ENCODE data around the gene SLC35E1.

The SLC35E1 gene

GRCh38 chr19:16572332-16573211 is at the start of gene SLC35E1:
SLC35E1 (minus strand) TSS chr19:16572415; CDS start chr19:16572364, 51 bp downstream.
- H2AFZ ChIP-seq (ENCODE audit: low read depth) = peak within 1 kb of the TSS; percentile 47
- no peak for TF ChIP-seq CTCF (conservative IDR thresholded peaks at IDR 0.05; ENCODE audit: low read depth, low read length)

GRCh38 chr19:16621165-16621800 is 49.1 kb upstream of the SLC35E1 start:
- peaks cover 52% of the 10 kb centered on the region for H4K20me1 ChIP-seq (ENCODE audit: insufficient read depth)
- peaks cover 44% of the 10 kb centered on the region for H3K4me1 ChIP-seq (ENCODE audit: low read depth, poor library complexity, severe bottlenecking)
- no peaks in the 10 kb centered on the region for H3K36me3 ChIP-seq (ENCODE audit: insufficient read depth)
- H3K79me2 ChIP-seq (ENCODE audit: insufficient read depth, low read depth) = peaks cover 100% of the 10 kb centered on the region
- no peak overlapping the region for H2AFZ ChIP-seq (ENCODE audit: low read depth)
- no peak overlapping the region for H3K27ac ChIP-seq
- H3K9ac ChIP-seq = no peak overlapping the region
- H3K4me3 ChIP-seq (IDR thresholded peaks at IDR 0.05; ENCODE audit: insufficient read depth, low read depth, low read length) = no peak overlapping the region
- no peaks in the 10 kb centered on the region for H3K27me3 ChIP-seq (ENCODE audit: insufficient read depth, low read depth)
- no peak for TF ChIP-seq CTCF (conservative IDR thresholded peaks at IDR 0.05; ENCODE audit: low read depth, low read length)
- no peak overlapping the region for H3K4me2 ChIP-seq

More at GRCh38 chr19:16572332-16573211, at the start of gene SLC35E1:
- H3K9ac ChIP-seq = peak within 1 kb of the TSS; percentile 63; the same call in 1 of the 2 replicates
- H3K36me3 ChIP-seq (ENCODE audit: insufficient read depth) = no peaks in the 10 kb centered on the region
- H4K20me1 ChIP-seq (ENCODE audit: insufficient read depth) = no peaks in the 10 kb centered on the region
- peak within 1 kb of the TSS; percentile 96 for H3K4me2 ChIP-seq
- H3K4me3 ChIP-seq (IDR thresholded peaks at IDR 0.05; ENCODE audit: insufficient read depth, low read depth, low read length) = no peak within 1 kb of the TSS
- H3K27ac ChIP-seq = peak within 1 kb of the TSS; percentile 30; the same call in 1 of the 2 replicates
- H3K79me2 ChIP-seq (ENCODE audit: insufficient read depth, low read depth) = peaks cover 62% of the 10 kb centered on the region; the same call in 1 of the 2 replicates
- H3K4me1 ChIP-seq (ENCODE audit: low read depth, poor library complexity, severe bottlenecking) = peaks cover 22% of the 10 kb centered on the region
- no peaks in the 10 kb centered on the region for H3K27me3 ChIP-seq (ENCODE audit: insufficient read depth, low read depth)

GRCh38 chr19:16620584-16620983 is 48.4 kb upstream of the SLC35E1 start:
- Histone ChIP-seq H4K20me1 (ENCODE audit: insufficient read depth) (peaks cover 52% of the 10 kb centered on the region), H3K27ac (no peak overlapping the region), H3K4me1 (ENCODE audit: low read depth, poor library complexity, severe bottlenecking) (peaks cover 44% of the 10 kb centered on the region), H3K4me3 (IDR thresholded peaks at IDR 0.05; ENCODE audit: insufficient read depth, low read depth, low read length) (no peak overlapping the region), H3K79me2 (ENCODE audit: insufficient read depth, low read depth) (peaks cover 100% of the 10 kb centered on the region), H3K27me3 (ENCODE audit: insufficient read depth, low read depth) (no peaks in the 10 kb centered on the region), H2AFZ (ENCODE audit: low read depth) (no peak overlapping the region), H3K36me3 (ENCODE audit: insufficient read depth) (no peaks in the 10 kb centered on the region), H3K4me2 (no peak overlapping the region), H3K9ac (no peak overlapping the region)
- TF ChIP-seq CTCF (conservative IDR thresholded peaks at IDR 0.05; ENCODE audit: low read depth, low read length) = no peak

GRCh38 chr19:16620018-16620417 is 47.8 kb upstream of the SLC35E1 start:
- H3K9ac ChIP-seq = no peak overlapping the region
- H3K4me1 ChIP-seq (ENCODE audit: low read depth, poor library complexity, severe bottlenecking) = peaks cover 44% of the 10 kb centered on the region
- H3K79me2 ChIP-seq (ENCODE audit: insufficient read depth, low read depth) = peaks cover 100% of the 10 kb centered on the region
- H3K4me3 ChIP-seq (IDR thresholded peaks at IDR 0.05; ENCODE audit: insufficient read depth, low read depth, low read length) = no peak overlapping the region
- H3K27ac ChIP-seq = no peak overlapping the region
- no peak overlapping the region for H2AFZ ChIP-seq (ENCODE audit: low read depth)
- H3K4me2 ChIP-seq = no peak overlapping the region
- H4K20me1 ChIP-seq (ENCODE audit: insufficient read depth) = peaks cover 52% of the 10 kb centered on the region
- H3K36me3 ChIP-seq (ENCODE audit: insufficient read depth) = no peaks in the 10 kb centered on the region
- no peaks in the 10 kb centered on the region for H3K27me3 ChIP-seq (ENCODE audit: insufficient read depth, low read depth)
- TF ChIP-seq CTCF (conservative IDR thresholded peaks at IDR 0.05; ENCODE audit: low read depth, low read length) = no peak
